OCI-LY1 (cell line): ENCODE data around the gene ATXN7L3B.

Source experiments
- H2AFZ ChIP-seq: fragments of 200-600 bp; sonication (generic), shearing (Covaris generic); 2 replicates; pipeline ENCODE4 v1.6.0; 2014; ENCODE audit warnings: antibody characterized with exemption, mild to moderate bottlenecking, low read length
- H3F3A ChIP-seq: fragments of 200-600 bp; sonication (generic), shearing (Covaris generic); 2 replicates; pipeline ENCODE4 v1.6.0; 2014; ENCODE audit warnings: mild to moderate bottlenecking, antibody characterized with exemption, low read length, moderate library complexity; ENCODE audit not compliant: insufficient read depth
- H3K27ac ChIP-seq: fragments of 200-600 bp; sonication (generic); 2 replicates; pipeline ENCODE4 v1.5.1; 2014; ENCODE audit warnings: low read length, mixed run types, mild to moderate bottlenecking, low read depth; ENCODE audit not compliant: poor library complexity, severe bottlenecking
- H3K27me3 ChIP-seq: fragments of 200-600 bp; sonication (generic); 2 replicates; pipeline ENCODE4 v1.6.0; 2014; ENCODE audit warnings: antibody characterized with exemption, mild to moderate bottlenecking, low read length, moderate library complexity; ENCODE audit not compliant: insufficient read depth
- H3K36me3 ChIP-seq: fragments of 200-600 bp; sonication (generic); 2 replicates; pipeline ENCODE4 v1.6.1; 2014; ENCODE audit warnings: mild to moderate bottlenecking, antibody characterized with exemption, low read length, moderate library complexity, mixed read lengths; ENCODE audit not compliant: insufficient read depth
- H3K4me1 ChIP-seq: fragments of 200-600 bp; sonication (generic); 2 replicates; pipeline ENCODE4 v1.5.1; 2014; ENCODE audit warnings: mild to moderate bottlenecking, low read length, moderate library complexity; ENCODE audit not compliant: insufficient read depth, severe bottlenecking
- H3K4me2 ChIP-seq: fragments of 200-600 bp; sonication (generic), shearing (Covaris generic); 2 replicates; pipeline ENCODE4 v1.6.1; 2014; ENCODE audit warnings: low read length
- H3K4me3 ChIP-seq: fragments of 200-600 bp; sonication (generic); 2 replicates; pipeline ENCODE4 v1.5.1; 2014; ENCODE audit warnings: low read length, low read depth, mild to moderate bottlenecking, mixed read lengths; ENCODE audit not compliant: poor library complexity, severe bottlenecking
- H3K79me2 ChIP-seq: fragments of 200-600 bp; shearing (Covaris generic); 2 replicates; pipeline ENCODE4 v1.6.1; 2016; ENCODE audit warnings: mixed run types, low read length, mixed read lengths; ENCODE audit not compliant: insufficient read depth
- H3K9ac ChIP-seq: fragments of 200-600 bp; sonication (generic), shearing (Covaris generic); 2 replicates; pipeline ENCODE4 v1.6.1; 2014; ENCODE audit warnings: mild to moderate bottlenecking, low read length, mixed read lengths
- H3K9me2 ChIP-seq: fragments of 200-600 bp; sonication (generic), shearing (Covaris generic); 2 replicates; pipeline ENCODE4 v1.6.1; 2014; ENCODE audit warnings: low read depth, mild to moderate bottlenecking, low read length, mixed read lengths
- H3K9me3 ChIP-seq: fragments of 200-600 bp; shearing (Covaris generic); 2 replicates; pipeline ENCODE4 v1.6.1; 2014; ENCODE audit warnings: low read length, mixed read lengths
- H4K20me1 ChIP-seq: fragments of 200-600 bp; sonication (generic), shearing (Covaris generic); 2 replicates; pipeline ENCODE4 v1.6.0; 2016; ENCODE audit warnings: mild to moderate bottlenecking, low read length; ENCODE audit not compliant: insufficient read depth
- EZH2 ChIP-seq: fragments of 200-600 bp; sonication (generic), shearing (Covaris generic); IDR thresholded peaks from 2 replicates; pipeline ENCODE4 v1.8.0; 2017; ENCODE audit warnings: borderline replicate concordance, mixed run types, mild to moderate bottlenecking, antibody characterized with exemption, low read length, moderate library complexity, mixed read lengths
- TF ChIP-seq, protein P1 (sequence below): fragments of 200-600 bp; sonication (generic), shearing (Covaris generic); IDR thresholded peaks from 2 replicates; pipeline ENCODE4 v1.5.1; 2017; ENCODE audit warnings: mild to moderate bottlenecking, antibody characterized with exemption, low read length, moderate library complexity, mixed read lengths

Gene ATXN7L3B

GRCh38 chr12:74526535-74526934, 11.1 kb upstream of the ATXN7L3B start:
- H3K4me2 ChIP-seq, result no peak overlapping the region
- H3K9me3 ChIP-seq, result no peaks in the 10 kb centered on the region
- no peak overlapping the region for H3K27ac ChIP-seq
- H2AFZ ChIP-seq, result no peak overlapping the region
- H3F3A ChIP-seq, result no peaks in the 10 kb centered on the region
- H3K9ac ChIP-seq, result no peak overlapping the region
- no peak overlapping the region for H3K4me3 ChIP-seq
- no peaks in the 10 kb centered on the region for H3K79me2 ChIP-seq
- no peaks in the 10 kb centered on the region for H3K27me3 ChIP-seq
- H3K36me3 ChIP-seq, result no peaks in the 10 kb centered on the region
- no peaks in the 10 kb centered on the region for H3K4me1 ChIP-seq
- H3K9me2 ChIP-seq, result no peaks in the 10 kb centered on the region; the same call in 1 of the 2 replicates
- TF ChIP-seq, protein P1, sequence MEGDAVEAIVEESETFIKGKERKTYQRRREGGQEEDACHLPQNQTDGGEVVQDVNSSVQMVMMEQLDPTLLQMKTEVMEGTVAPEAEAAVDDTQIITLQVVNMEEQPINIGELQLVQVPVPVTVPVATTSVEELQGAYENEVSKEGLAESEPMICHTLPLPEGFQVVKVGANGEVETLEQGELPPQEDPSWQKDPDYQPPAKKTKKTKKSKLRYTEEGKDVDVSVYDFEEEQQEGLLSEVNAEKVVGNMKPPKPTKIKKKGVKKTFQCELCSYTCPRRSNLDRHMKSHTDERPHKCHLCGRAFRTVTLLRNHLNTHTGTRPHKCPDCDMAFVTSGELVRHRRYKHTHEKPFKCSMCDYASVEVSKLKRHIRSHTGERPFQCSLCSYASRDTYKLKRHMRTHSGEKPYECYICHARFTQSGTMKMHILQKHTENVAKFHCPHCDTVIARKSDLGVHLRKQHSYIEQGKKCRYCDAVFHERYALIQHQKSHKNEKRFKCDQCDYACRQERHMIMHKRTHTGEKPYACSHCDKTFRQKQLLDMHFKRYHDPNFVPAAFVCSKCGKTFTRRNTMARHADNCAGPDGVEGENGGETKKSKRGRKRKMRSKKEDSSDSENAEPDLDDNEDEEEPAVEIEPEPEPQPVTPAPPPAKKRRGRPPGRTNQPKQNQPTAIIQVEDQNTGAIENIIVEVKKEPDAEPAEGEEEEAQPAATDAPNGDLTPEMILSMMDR, result no peak
- no peak for TF ChIP-seq EZH2
- no peaks in the 10 kb centered on the region for H4K20me1 ChIP-seq

DNA sequence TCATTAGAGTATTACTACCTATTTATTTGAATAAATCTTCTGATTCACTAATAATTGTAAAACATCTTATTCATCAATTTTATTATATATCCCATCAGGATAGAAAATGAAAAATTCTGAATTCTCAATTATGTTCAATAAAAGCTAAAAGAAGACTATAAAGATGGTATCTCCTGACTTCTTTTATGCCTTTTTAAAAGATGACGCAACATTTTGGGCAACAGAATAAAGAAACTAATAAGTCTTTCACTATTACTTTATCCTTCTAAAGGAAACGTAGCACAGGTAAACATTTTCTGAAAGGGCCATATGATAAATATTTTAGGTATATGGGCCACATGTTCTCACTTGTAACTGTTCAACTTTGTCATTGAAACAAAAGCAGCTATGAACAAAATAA, 10.1 kb upstream of the ATXN7L3B start:
- H3K4me2 ChIP-seq, result no peak overlapping the region
- no peaks in the 10 kb centered on the region for H3K79me2 ChIP-seq
- no peaks in the 10 kb centered on the region for H3F3A ChIP-seq
- no peak overlapping the region for H2AFZ ChIP-seq
- no peaks in the 10 kb centered on the region for H3K9me3 ChIP-seq
- no peak overlapping the region for H3K27ac ChIP-seq
- no peaks in the 10 kb centered on the region for H4K20me1 ChIP-seq
- TF ChIP-seq, protein P1, result no peak
- TF ChIP-seq EZH2, result no peak
- no peak overlapping the region for H3K9ac ChIP-seq
- H3K9me2 ChIP-seq, result no peaks in the 10 kb centered on the region; the same call in 1 of the 2 replicates
- no peaks in the 10 kb centered on the region for H3K27me3 ChIP-seq
- no peaks in the 10 kb centered on the region for H3K4me1 ChIP-seq
- no peak overlapping the region for H3K4me3 ChIP-seq
- no peaks in the 10 kb centered on the region for H3K36me3 ChIP-seq

- H3K27ac ChIP-seq, result no peak overlapping the region
- no peaks in the 10 kb centered on the region for H3K79me2 ChIP-seq
- H3K9ac ChIP-seq, result no peak overlapping the region
- H3K4me2 ChIP-seq, result no peak overlapping the region
- H3K4me1 ChIP-seq, result no peaks in the 10 kb centered on the region
- H3K27me3 ChIP-seq, result no peaks in the 10 kb centered on the region
- no peaks in the 10 kb centered on the region for H4K20me1 ChIP-seq
- no peak overlapping the region for H3K4me3 ChIP-seq
- H2AFZ ChIP-seq, result no peak overlapping the region
- H3K9me2 ChIP-seq, result no peaks in the 10 kb centered on the region; the same call in 1 of the 2 replicates
- no peak for TF ChIP-seq EZH2
- TF ChIP-seq, protein P1, result no peak
- H3K36me3 ChIP-seq, result no peaks in the 10 kb centered on the region
- no peaks in the 10 kb centered on the region for H3K9me3 ChIP-seq
- no peaks in the 10 kb centered on the region for H3F3A ChIP-seq
Observed at GRCh38 chr12:74530676-74531075, 7.0 kb upstream of the ATXN7L3B start.
